HepG2 (cell line): Measurements from ENCODE around the gene TWIST2. TPM values are rescaled to one million over a fixed set of nuclear protein-coding genes. Genes with fewer than 3 reads are reported as not detected.

Experiments used
- ATAC-seq: fragments of 200-7000 bp; cut with Tn5 transposase; 3 replicates; pipeline ENCODE4 v1.9.1; 2020; ENCODE audit warnings: mild to moderate bottlenecking, moderate library complexity
- BruUV-seq: library from RNA; stranded (reverse); fragments of 400-500 nt; replicated peaks from 2 replicates; lab custom pipeline; 2021; lab: Mats Ljungman, UMichigan
- CTCF ChIA-PET: fragments of 300-600 bp; formaldehyde crosslinking; extraction: SDS; loops from one replicate; lab custom pipeline; 2021; ENCODE audit warnings: low total read pairs, inconsistent platforms, low intra/inter-chr PET ratio; lab: Yijun Ruan, JAX
- POLR2A ChIA-PET: fragments of 350-600 bp; sonication (Branson Sonifier 250); formaldehyde crosslinking; loops from one replicate; lab custom pipeline; 2020; ENCODE audit warnings: antibody characterized with exemption, inconsistent platforms; lab: Yijun Ruan, JAX
- DNase-seq: peaks from one replicate; pipeline ENCODE4 v3.0.0-alpha.2; 2015; ENCODE audit warnings: low spot score
- FAIRE-seq: peaks from 3 replicates; lab custom pipeline; 2011; peaks lifted over from hg19 to GRCh38; lab: Jason Lieb, UNC
- H2AFZ ChIP-seq: one replicate; pipeline ENCODE4 v1.6.1; 2011; ENCODE audit warnings: low read length, inconsistent platforms
- H3K27ac ChIP-seq: fragments of 300-600 bp; 3 replicates; pipeline ENCODE4 v1.8.0; 2011; ENCODE audit warnings: mixed run types, mild to moderate bottlenecking, mixed read lengths, low read length, inconsistent platforms; ENCODE audit not compliant: insufficient read depth; ENCODE audit errors: extremely low read length
- H3K27me3 ChIP-seq, 2 experiments: fragments of 200-600 bp in 1 of 2; 2 replicates in 1 of 2; 3 replicates in 1 of 2; pipeline versions ENCODE4 v1.6.0 to v1.8.0; 2011; ENCODE audit warnings: low read length in 2 of 2, mild to moderate bottlenecking in 2 of 2, moderate library complexity in 2 of 2, inconsistent platforms in 1 of 2; ENCODE audit not compliant: insufficient read depth in 2 of 2, control insufficient read depth in 1 of 2
- H3K36me3 ChIP-seq, 2 experiments: fragments of 200-600 bp in 1 of 2; replicated peaks in 1 of 2; 2 replicates in 1 of 2; 3 replicates in 1 of 2; pipeline versions ENCODE4 v1.5.1 to v1.8.0; 2011; ENCODE audit warnings: low read length in 2 of 2, inconsistent platforms in 1 of 2; ENCODE audit not compliant: insufficient read depth in 2 of 2, control insufficient read depth in 1 of 2
- H3K4me1 ChIP-seq: 2 replicates; pipeline ENCODE4 v1.5.1; 2012; ENCODE audit warnings: low read length, inconsistent platforms; ENCODE audit not compliant: insufficient read depth
- H3K4me2 ChIP-seq: 2 replicates; pipeline ENCODE4 v1.6.0; 2011; ENCODE audit warnings: low read depth, low read length, inconsistent platforms
- H3K4me3 ChIP-seq, 3 experiments: fragments of 200-600 bp in 1 of 3; sonication (generic), shearing (Covaris generic) in 1 of 3; replicated peaks in 1 of 3; 2 replicates each; pipeline ENCODE4 v1.5.1; 2011 to 2016; ENCODE audit warnings: low read length in 3 of 3, inconsistent platforms in 2 of 3, low read depth in 2 of 3, mild to moderate bottlenecking in 2 of 3, control low read depth in 1 of 3, mixed read lengths in 1 of 3; ENCODE audit not compliant: insufficient read depth in 1 of 3
- H3K79me2 ChIP-seq: one replicate; pipeline ENCODE4 v1.6.1; 2011; ENCODE audit warnings: low read length, inconsistent platforms; ENCODE audit not compliant: insufficient read depth
- H3K9ac ChIP-seq: 2 replicates; pipeline ENCODE4 v1.6.0; 2011; ENCODE audit warnings: mild to moderate bottlenecking, low read depth, low read length, inconsistent platforms; ENCODE audit not compliant: insufficient read depth
- H3K9me3 ChIP-seq: 2 replicates; pipeline ENCODE4 v1.5.1; 2012; ENCODE audit warnings: mild to moderate bottlenecking, low read length
- H4K20me1 ChIP-seq: 2 replicates; pipeline ENCODE4 v1.6.0; 2011; ENCODE audit warnings: inconsistent platforms, mild to moderate bottlenecking, low read length, moderate library complexity; ENCODE audit not compliant: insufficient read depth
- ATF7 ChIP-seq, 2 experiments: fragments of 450-650 bp in 1 of 2; sonication (generic) in 1 of 2; formaldehyde crosslinking in 1 of 2; IDR thresholded peaks; 2 replicates each; pipeline versions ENCODE4 v1.4.0 to v1.6.1; 2016 to 2020; ENCODE audit warnings: antibody characterized with exemption in 1 of 2, mild to moderate bottlenecking in 1 of 2, missing genetic modification reagents in 1 of 2
- CREB1 ChIP-seq, 2 experiments: fragments of 450-650 bp in 1 of 2; IDR thresholded peaks; 2 replicates each; pipeline ENCODE4 v1.6.1; 2016 to 2017; ENCODE audit warnings: control low read depth in 1 of 2, mild to moderate bottlenecking in 1 of 2, missing compliant biosample characterization in 1 of 2, missing genetic modification characterization in 1 of 2
- EED ChIP-seq: sonication (generic); formaldehyde crosslinking; IDR thresholded peaks from 2 replicates; pipeline ENCODE4 v1.5.0; 2020; ENCODE audit warnings: mild to moderate bottlenecking, missing genetic modification reagents
- FIP1L1 ChIP-seq: fragments of 200-400 bp; formaldehyde crosslinking; IDR thresholded peaks from 2 replicates; pipeline ENCODE4 v1.6.1; 2018; ENCODE audit warnings: low read depth, mild to moderate bottlenecking, low read length, moderate library complexity, borderline replicate concordance; ENCODE audit not compliant: insufficient read depth
- HNF4G ChIP-seq, 2 experiments: sonication (generic) in 1 of 2; formaldehyde crosslinking in 1 of 2; IDR thresholded peaks; 2 replicates each; pipeline versions ENCODE4 v1.4.0 to v1.6.1; 2011 to 2020; ENCODE audit warnings: borderline replicate concordance in 2 of 2, low read depth in 2 of 2, mild to moderate bottlenecking in 2 of 2, low read length in 1 of 2, missing genetic modification reagents in 1 of 2, moderate library complexity in 1 of 2
- PAF1 ChIP-seq: IDR thresholded peaks from 2 replicates; pipeline ENCODE4 v1.6.1; 2016; ENCODE audit warnings: missing genetic modification reagents, missing compliant biosample characterization
- PTBP1 ChIP-seq: fragments of 200-400 bp; formaldehyde crosslinking; IDR thresholded peaks from 2 replicates; pipeline ENCODE4 v1.6.1; 2018; ENCODE audit warnings: low read length, low read depth; ENCODE audit not compliant: poor library complexity, severe bottlenecking
- SIX1 ChIP-seq: sonication (generic); formaldehyde crosslinking; IDR thresholded peaks from 2 replicates; pipeline ENCODE4 v1.4.0; 2020; ENCODE audit warnings: missing genetic modification reagents, borderline replicate concordance
- SOX6 ChIP-seq, 2 experiments: fragments of 450-650 bp in 1 of 2; sonication (generic) in 1 of 2; formaldehyde crosslinking in 1 of 2; IDR thresholded peaks; 2 replicates each; pipeline versions ENCODE4 v1.4.0 to v1.6.1; 2017 to 2020; ENCODE audit warnings: antibody characterized with exemption in 1 of 2, mild to moderate bottlenecking in 1 of 2, missing genetic modification reagents in 1 of 2
- TOE1 ChIP-seq: sonication (generic); formaldehyde crosslinking; IDR thresholded peaks from 2 replicates; pipeline ENCODE4 v1.4.0; 2020; ENCODE audit warnings: mild to moderate bottlenecking, missing genetic modification reagents
- TRIM24 ChIP-seq: sonication (generic); formaldehyde crosslinking; IDR thresholded peaks from 2 replicates; pipeline ENCODE4 v1.8.0; 2022; ENCODE audit warnings: mild to moderate bottlenecking, missing genetic modification reagents
- U2AF2 ChIP-seq: fragments of 200-400 bp; formaldehyde crosslinking; IDR thresholded peaks from 2 replicates; pipeline ENCODE4 v1.6.1; 2017; ENCODE audit warnings: low read depth, mild to moderate bottlenecking, low read length
- ZNF496 ChIP-seq: sonication (generic); formaldehyde crosslinking; IDR thresholded peaks from 2 replicates; pipeline ENCODE4 v1.8.1; 2023; ENCODE audit warnings: mild to moderate bottlenecking, moderate library complexity, missing genetic modification reagents; ENCODE audit not compliant: insufficient replicate concordance
- ZNF550 ChIP-seq: sonication (generic); formaldehyde crosslinking; IDR thresholded peaks from 2 replicates; pipeline ENCODE4 v1.4.0; 2020; ENCODE audit warnings: mild to moderate bottlenecking, missing genetic modification reagents, borderline replicate concordance
- ZNF577 ChIP-seq: sonication (generic); formaldehyde crosslinking; IDR thresholded peaks from 2 replicates; pipeline ENCODE4 v1.4.0; 2020; ENCODE audit warnings: mild to moderate bottlenecking, low read depth, missing genetic modification reagents, borderline replicate concordance
- ZNF615 ChIP-seq: sonication (generic); formaldehyde crosslinking; IDR thresholded peaks from 2 replicates; pipeline ENCODE4 v1.5.0; 2020; ENCODE audit warnings: mild to moderate bottlenecking, missing genetic modification reagents, borderline replicate concordance
- WGBS: methylation state at CpG from one replicate; pipeline ENCODE4 v1.1.6; 2017; ENCODE audit warnings: low lambda C conversion rate; 5-methylcytosine and 5-hydroxymethylcytosine counted together
- in situ Hi-C: cut with HindIII; loops from 2 replicates; pipeline ENCODE4 v1.10.0; 2017; ENCODE audit warnings: low pct_unique_long_range_greater_than_20kb; ENCODE audit not compliant: extremely low pct_ligation_motif_present
- intact Hi-C: fragments of 100-400 bp; cut with micrococcal nuclease; formaldehyde crosslinking; loops from one replicate; pipeline ENCODE4 v1.10.0; 2022; ENCODE audit not compliant: unreplicated experiment
- polyA plus RNA-seq, 8 experiments: library from polyadenylated mRNA; depleted of rRNA in 3 of 8; stranded (reverse) in 7 of 8; unstranded in 1 of 8; fragments of >200 nt; fragmentation: Illumina TruSeq in 4 of 8; extraction: Trizol in 4 of 8; gene quantifications; 2 replicates each; pipeline versions ENCODE4 v1.2.1 to v1.2.3, GENCODE V29; 2011 to 2016; ENCODE audit warnings: low read depth in 4 of 8, missing spikeins in 1 of 8, mixed read lengths in 1 of 8; ENCODE audit not compliant: insufficient read depth in 1 of 8
- total RNA-seq, 5 experiments: library from RNA; depleted of rRNA; stranded (reverse); fragments of >200 nt; fragmentation: Illumina TruSeq; extraction: Trizol; gene quantifications; 2 replicates each; pipeline ENCODE4 v1.2.3, GENCODE V29; 2016; ENCODE audit warnings: low read depth in 1 of 5
- TF ChIP-seq, protein P1 (sequence below): sonication (generic); formaldehyde crosslinking; IDR thresholded peaks from 2 replicates; pipeline ENCODE4 v1.8.0; 2022; ENCODE audit warnings: missing genetic modification reagents, mild to moderate bottlenecking, inconsistent platforms, borderline replicate concordance

The TWIST2 gene
- total and polyA plus RNA-seq, 2 of the 13 experiments (the other 11 are each of a cell fraction or from before 2014, with no cell fraction given) = 0.08 to 0.11 TPM

DNA sequence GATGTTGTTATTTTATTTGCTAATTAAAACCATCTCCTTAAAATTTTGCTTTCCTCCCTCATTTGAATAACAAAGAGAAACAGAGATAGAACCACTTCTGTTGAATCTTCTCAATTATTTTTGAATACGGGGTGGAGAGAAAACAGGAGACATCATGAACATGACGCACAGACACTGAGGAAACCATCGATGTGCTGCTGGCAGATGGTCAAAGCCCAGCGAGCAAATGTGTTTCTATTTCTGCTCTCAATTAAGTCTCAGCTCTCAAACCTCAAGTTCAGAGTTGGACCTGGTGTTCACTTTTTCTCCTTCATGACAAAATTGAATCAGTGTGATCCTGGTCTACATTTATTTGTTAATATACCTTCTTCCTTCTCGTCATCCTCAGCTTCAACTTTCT lies 36.1 kb upstream of the TWIST2 start (continued):
- TF ChIP-seq ZNF615 (no peak), ZNF496 (no peak), TRIM24 (CRISPR knock-in tag) (no peak), U2AF2 (no peak)

DNA sequence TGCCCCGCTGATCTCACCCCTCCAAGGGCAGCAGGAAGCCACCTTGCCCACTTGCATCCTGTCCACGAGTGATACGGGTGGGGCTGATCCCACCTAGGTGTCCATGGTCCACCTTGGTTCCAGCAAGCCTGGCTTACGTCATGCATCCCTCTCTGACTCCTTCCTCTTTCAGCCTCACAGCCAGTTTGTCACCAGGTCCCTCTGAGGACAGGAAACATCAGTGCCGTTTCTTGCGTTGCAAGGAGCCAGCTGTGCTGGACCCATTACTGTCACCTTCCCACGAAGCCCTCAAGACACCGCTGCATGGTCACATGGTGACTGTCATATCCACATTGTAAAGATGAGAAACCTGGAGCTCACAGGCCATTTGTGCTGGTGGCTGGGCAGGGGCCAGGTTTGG lies 34.8 kb upstream of the TWIST2 start:
- no peaks in the 10 kb centered on the region for H4K20me1 ChIP-seq
- no peaks in the 10 kb centered on the region for H3K79me2 ChIP-seq
- H3K4me3 ChIP-seq = no peak overlapping the region
- H3K4me2 ChIP-seq = no peak overlapping the region
- H3K4me1 ChIP-seq = no peaks in the 10 kb centered on the region
- no peaks in the 10 kb centered on the region for H3K36me3 ChIP-seq
- in situ Hi-C loops = no loop called here
- POLR2A ChIA-PET = no interaction called here
- peaks cover 15% of the 10 kb centered on the region for H3K9me3 ChIP-seq
- no TSS peak for BruUV-seq
- no peak for TF ChIP-seq SIX1 (CRISPR knock-in tag)
- peak; percentile 68 for TF ChIP-seq CREB1 (IDR thresholded peaks at IDR 0.05)
- TF ChIP-seq CREB1 (CRISPR knock-in tag; IDR thresholded peaks at IDR 0.05) = no peak
- TF ChIP-seq SOX6 (IDR thresholded peaks at IDR 0.05) = no peak
- TF ChIP-seq SOX6 (CRISPR knock-in tag; IDR thresholded peaks at IDR 0.05) = no peak
- no peak for TF ChIP-seq EED (CRISPR knock-in tag)
- TF ChIP-seq ATF7 (IDR thresholded peaks at IDR 0.05) = peak; percentile 24; the same call in 1 of the 2 replicates
- no peak for TF ChIP-seq ATF7 (CRISPR knock-in tag; IDR thresholded peaks at IDR 0.05)
- TF ChIP-seq FIP1L1 = no peak
- TF ChIP-seq, protein P1, sequence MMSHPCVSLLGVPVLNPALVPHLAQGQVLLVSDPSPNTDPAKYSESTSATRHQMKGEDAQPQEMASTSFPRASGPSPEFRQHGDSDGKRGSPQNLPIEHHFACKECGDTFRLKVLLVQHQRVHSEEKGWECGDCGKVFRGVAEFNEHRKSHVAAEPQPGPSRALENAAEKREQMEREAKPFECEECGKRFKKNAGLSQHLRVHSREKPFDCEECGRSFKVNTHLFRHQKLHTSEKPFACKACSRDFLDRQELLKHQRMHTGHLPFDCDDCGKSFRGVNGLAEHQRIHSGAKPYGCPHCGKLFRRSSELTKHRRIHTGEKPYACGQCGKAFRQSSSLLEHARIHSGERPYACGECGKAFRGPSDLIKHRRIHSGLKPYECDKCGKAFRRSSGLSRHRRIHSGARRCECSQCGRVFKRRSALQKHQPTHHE (CRISPR knock-in tag) = no peak
- no peak for TF ChIP-seq ZNF577 (CRISPR knock-in tag)
- no peak for TF ChIP-seq PTBP1
- no peak for TF ChIP-seq HNF4G (IDR thresholded peaks at IDR 0.05; ENCODE audit: borderline replicate concordance, low read depth, low read length)
- no peak for TF ChIP-seq HNF4G (CRISPR knock-in tag; IDR thresholded peaks at IDR 0.05; ENCODE audit: borderline replicate concordance, low read depth)
- no peak for TF ChIP-seq TOE1
- no peak for TF ChIP-seq PAF1
- no peak for TF ChIP-seq ZNF550 (CRISPR knock-in tag)
- CTCF ChIA-PET = no interaction called here
- no peak overlapping the region for H2AFZ ChIP-seq
- H3K9ac ChIP-seq = no peak overlapping the region
- 37% methylated on average over 8 of the region's 8 CpGs for WGBS
- intact Hi-C loops = no loop called here
- FAIRE-seq (no peak), DNase-seq (no peak), ATAC-seq (no peak)
- H3K27ac ChIP-seq = no peak overlapping the region
- H3K27me3 ChIP-seq = peaks cover 8 to 60% of the 10 kb centered on the region in 2 experiments
